Cardiac atrium fibroblast (primary cell): ENCODE data around the gene ATP6V0B. TPM values are rescaled to one million over a fixed set of nuclear protein-coding genes. Genes with fewer than 3 reads are reported as not detected.

Experiments used
- total RNA-seq: library from RNA; depleted of rRNA; stranded (reverse); fragments of >200 nt; gene quantifications from 2 replicates; pipeline ENCODE4 v1.2.3, GENCODE V29; 2015

ATP6V0B gene
- 103 and 155 TPM in 2 replicates for total RNA-seq

DNA sequence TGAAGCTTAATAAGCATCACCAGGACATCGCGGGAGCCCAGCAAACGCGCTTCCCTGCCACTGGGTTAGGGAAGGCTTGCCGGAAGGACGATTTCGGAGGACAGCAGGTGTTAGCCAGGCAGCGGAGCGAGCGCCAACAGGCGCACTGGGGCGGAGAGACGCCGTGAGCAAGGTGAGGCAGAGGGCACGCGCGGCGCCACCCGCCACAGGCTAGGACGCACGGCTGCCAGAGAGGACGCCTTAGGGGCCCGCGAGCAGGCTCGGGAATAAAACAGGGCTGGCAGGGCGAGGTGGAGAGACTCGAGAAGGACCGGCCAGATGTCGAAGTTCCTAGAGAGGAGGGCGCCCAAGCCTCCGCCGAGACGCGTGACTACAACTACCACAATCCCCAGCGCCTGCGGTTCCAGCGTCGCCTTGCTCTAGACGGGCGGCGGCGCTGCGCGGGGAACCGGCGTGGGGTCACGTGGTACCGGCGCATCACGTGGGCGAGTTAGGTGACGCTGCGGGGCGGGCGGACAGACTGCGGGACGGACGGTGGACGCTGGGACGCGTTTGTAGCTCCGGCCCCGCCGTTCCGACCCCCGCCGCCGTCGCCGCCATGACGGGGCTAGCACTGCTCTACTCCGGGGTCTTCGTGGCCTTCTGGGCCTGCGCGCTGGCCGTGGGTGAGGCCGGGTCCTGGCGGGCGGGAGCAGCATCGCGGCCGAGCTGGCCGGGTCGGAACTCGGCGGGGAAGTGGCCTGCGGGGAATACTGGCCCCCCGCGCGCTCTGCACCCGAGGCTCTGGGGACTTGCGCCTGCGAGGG lies at the start of gene ATP6V0B:
ATP6V0B (plus strand) TSS at position 518 of the 806 bp plus-strand sequence; CDS start at position 599, 81 bp downstream.

DNA sequence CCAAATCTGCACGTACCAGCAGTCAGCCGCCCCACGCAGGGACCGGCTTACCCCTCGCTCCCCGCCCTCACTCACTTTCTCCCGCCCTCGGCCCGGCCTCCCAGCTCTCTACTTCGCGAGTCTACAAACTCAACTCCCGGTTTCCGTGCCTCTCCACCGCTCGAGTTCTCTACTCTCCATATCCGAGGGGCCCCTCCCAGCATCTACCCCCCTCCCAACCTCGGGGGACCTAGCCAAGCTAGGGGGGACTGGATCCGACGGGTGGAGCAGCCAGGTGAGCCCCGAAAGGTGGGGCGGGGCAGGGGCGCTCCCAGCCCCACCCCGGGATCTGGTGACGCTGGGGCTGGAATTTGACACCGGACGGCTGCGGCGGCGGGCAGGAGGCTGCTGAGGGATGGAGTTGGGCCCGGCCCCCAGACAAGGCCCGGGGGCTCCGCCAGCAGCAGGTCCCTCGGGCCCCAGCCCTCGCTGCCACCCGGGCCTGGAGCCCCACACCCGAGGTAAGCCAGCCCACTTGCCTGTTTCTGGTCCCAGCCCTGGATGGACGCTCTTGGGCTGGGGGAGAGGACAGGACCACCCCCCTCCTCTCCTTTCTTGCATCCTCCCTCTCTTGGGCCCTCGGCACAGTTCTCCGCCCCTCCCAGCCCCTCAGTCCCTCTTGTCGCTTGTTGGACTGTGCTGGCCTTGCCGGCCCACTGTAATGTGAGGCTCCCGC lies 41.2 kb upstream of the ATP6V0B start, which contains the start of gene ARTN:
ARTN (plus strand) TSS at position 416 of the 715 bp plus-strand sequence. CDS start 1,856 bp downstream, outside the sequence.

GRCh38 chr1:43946236-43947060 lies 28.3 kb upstream of the ATP6V0B start, which contains the start of gene IPO13:
TSS of gene IPO13 (plus strand) at chr1:43946950. CDS start at chr1:43947601, 651 bp downstream.

GRCh38 chr1:43969746-43970466 lies 4.9 kb upstream of the ATP6V0B start, which contains the start of gene DPH2:
TSS of gene DPH2 (plus strand) at chr1:43970010. CDS start at chr1:43970176, 166 bp downstream.

DNA sequence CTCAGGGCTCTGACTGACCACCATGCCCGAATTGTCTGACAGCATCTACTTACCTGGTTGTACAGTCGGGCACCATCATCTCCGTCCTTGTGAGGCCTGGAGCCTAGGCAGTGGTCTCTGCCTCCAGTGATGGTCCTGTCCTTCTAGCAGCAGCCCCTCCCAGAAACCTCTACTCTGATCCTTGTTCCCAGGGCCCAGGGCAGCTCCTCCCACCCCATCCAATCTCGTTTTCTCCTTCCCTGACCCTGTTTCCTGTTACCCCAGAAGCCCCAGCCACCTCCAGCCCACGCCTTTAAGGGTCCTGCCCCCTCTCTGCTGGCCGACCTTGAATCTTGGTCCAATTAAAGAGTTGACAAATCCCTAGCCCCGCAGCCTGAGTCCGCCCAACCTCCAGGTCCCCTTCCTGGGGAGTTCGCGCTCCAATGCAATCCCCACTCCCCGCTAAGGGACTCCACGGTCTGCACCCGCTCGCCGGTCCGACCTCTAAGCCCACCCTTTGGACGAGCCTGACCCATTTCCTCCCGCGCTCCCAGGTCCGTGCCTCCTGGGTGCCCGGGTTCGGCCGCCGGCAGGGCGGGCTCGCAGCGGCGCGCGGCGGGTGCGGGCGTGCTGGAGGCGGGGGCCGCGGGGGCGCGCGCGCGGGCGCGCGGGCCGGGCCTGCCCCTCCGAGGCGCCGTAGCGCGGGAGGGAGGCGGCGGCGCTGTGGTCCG lies 3.9 kb downstream of the ATP6V0B start, which contains the start of gene B4GALT2:
B4GALT2 (plus strand) TSS at position 660 of the 710 bp plus-strand sequence. CDS start 1,951 bp downstream, outside the sequence.

DNA sequence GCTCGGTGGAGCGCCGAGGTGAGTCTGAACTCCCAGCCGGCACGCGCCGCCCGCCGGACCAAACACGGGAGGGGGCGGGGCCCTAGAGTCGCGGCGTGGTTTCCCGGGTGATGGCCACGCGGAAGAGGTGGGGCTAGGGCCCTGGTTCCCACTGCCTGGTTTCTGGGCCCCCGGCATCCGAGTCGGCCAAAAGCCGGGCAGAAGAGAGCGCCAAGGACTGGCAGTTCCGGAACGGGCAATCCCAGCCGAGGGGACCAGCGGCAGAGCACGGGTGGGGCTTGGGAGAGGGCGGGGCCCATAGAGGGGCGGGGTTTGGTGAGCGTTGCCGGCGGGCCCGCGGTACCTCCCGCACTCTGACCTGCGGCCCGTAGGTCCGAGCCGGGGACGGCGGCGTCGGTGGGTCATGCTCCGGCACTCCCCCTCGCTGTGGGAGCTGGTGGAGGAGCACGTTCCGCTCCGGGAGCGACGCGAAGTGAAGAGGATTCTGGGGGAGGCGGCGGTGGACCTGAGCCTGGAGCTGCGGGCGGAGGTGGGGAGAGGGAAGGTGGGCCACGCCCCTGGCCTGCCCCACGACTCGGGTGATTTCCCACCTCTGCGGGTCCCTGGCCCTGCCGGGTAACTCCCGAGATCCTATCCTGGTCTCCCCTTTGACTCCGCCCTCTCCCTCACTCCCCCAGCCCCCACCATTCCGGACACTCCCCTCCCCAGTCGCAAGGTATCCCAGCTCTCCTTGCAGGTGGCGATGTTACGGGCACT lies 16.9 kb downstream of the ATP6V0B start, which contains the start of gene CCDC24:
CCDC24 (plus strand) TSS at position 124 of the 756 bp plus-strand sequence; CDS start at position 404, 280 bp downstream.

Other genes with a start within 250 kb of the ATP6V0B start
- gene ARTN, start 41.2 kb upstream of the ATP6V0B start, total RNA-seq = not detected in 2 replicates
- 18.8 and 29.3 TPM in 2 replicates for gene IPO13, start 28.0 kb upstream of the ATP6V0B start, total RNA-seq
- gene DPH2, start 5.0 kb upstream of the ATP6V0B start, total RNA-seq = 17.5 and 24.0 TPM in 2 replicates
- 89.4 and 127 TPM in 2 replicates for gene B4GALT2, start 4.2 kb downstream of the ATP6V0B start, total RNA-seq
- 2.5 and 3.9 TPM in 2 replicates for gene CCDC24, start 16.6 kb downstream of the ATP6V0B start, total RNA-seq
- 9.0 and 21.7 TPM in 2 replicates for gene SLC6A9, start 56.5 kb downstream of the ATP6V0B start, total RNA-seq
- gene KLF17, start 143.9 kb downstream of the ATP6V0B start, total RNA-seq = under 0.01 and 0.16 TPM in 2 replicates
- gene KLF18, start 166.7 kb downstream of the ATP6V0B start, total RNA-seq = not detected in 2 replicates
- 19.1 and 36.3 TPM in 2 replicates for gene DMAP1, start 238.5 kb downstream of the ATP6V0B start, total RNA-seq